Right forelimb (tissue), 1 donor: ENCODE measurements around the gene MICALL2.
"Not testable (repeated sequence)": the region's sequence is repeated elsewhere in the genome, so short reads cannot be mapped to it uniquely, and the experiment has no call there.

ENCODE experiments used
- DNase-seq: peaks from one replicate; pipeline ENCODE4 v3.0.0-alpha.2; 2018

Gene MICALL2

GRCh38 chr7:1447112-1447511 is 12.2 kb downstream of the MICALL2 start:
- DNase-seq = no peak

DNA sequence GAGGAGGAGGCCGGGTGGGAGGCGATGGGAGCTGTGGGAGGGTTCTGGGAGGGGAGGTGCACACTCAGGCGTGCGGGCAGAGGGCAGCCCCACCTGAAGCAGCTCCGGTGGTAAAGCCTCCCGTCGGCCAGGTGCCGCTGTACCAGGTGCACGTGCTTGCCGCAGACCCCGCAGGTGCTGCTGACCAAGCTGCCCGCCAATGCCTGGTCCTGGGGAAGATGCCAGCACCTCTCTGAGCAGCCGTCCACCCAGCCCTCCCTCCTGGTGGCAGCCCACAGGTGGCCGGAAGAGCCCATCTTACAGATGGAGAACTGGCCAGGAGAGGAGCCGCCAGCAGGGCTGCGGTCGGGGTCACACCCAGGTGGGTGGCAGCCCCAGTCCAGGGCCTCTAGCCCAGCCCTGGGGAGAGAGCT is 12.6 kb downstream of the MICALL2 start:
- DNase-seq = no peak

- not testable (repeated sequence) for DNase-seq
These were observed 13.2 kb downstream of the MICALL2 start for GRCh38 chr7:1446026-1446425.

DNA sequence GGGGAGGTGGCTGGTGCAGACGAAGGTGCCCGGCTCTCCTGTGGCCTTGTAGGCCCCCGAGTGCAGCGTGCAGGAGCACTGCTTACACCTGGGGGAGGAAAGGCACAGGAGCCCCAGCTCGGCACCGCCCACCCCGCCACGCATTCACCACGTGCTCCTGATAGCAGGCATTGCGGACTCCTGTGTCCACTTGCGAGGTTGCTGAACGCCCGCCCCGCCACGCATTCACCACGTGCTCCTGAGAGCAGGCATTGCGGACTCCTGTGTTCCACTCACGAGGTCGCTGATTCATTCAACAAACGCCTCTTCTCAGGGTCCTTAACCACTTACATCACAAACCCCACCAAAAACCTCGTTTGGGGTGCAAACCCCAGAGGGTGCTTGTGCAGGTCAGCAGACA is 13.9 kb downstream of the MICALL2 start:
- no peak for DNase-seq

DNA sequence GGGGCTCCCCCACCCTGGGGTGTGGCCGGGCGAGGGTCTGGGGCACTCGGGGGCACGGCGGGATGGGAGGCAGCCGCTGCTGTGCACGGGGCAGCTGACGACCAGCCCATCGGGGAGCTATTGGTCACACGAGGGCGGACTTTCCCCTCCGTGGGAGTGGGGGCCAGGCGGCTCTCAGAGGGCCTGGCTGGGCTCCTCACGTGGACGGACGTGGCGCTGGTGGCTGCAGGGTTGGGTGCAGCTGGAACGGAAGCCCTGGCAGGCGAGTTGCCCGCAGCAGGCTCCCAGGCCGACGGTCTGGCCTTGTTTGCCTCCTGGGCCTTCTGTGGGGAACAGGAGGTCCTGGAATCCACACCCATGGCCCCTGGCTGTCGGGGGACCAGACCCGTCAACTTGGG is 14.3 kb downstream of the MICALL2 start:
- DNase-seq = no peak

DNA sequence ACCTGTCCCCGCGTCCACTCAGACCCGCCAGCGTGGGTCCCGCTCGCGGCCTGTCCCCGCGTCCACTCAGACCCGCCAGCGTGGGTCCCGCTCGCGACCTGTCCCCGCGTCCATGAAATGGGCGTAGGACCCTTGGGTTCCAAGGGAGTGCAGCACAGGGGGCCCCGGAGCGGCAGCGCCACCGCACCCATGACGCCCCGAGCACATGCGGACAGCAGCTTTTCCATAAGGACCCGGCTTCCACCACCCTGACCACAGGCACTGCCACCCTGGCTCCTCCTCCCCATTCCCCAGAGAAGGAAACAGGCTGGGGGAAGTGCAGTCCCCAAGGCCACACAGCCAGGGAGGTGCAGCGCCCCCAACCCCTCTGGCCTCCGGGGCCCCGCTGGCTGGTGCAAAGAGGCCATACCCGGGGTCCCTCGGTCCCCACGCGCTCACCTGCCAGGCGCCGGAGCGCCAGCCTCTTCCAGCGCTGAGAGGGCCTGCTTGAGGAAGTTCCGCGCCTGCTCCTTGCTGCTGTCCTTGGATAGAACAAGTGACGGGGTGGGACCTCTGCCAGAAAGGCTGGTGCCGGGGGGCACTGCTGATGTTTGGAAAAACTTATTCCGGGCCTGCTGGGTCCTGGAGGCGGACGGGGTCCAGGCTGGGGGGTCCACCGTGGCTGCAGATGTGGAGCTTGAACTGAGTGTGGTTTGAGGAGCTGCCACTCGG is 14.9 kb downstream of the MICALL2 start:
- DNase-seq = no peak

GRCh38 chr7:1443587-1444200 is 15.6 kb downstream of the MICALL2 start:
- DNase-seq = not testable (repeated sequence)

DNA sequence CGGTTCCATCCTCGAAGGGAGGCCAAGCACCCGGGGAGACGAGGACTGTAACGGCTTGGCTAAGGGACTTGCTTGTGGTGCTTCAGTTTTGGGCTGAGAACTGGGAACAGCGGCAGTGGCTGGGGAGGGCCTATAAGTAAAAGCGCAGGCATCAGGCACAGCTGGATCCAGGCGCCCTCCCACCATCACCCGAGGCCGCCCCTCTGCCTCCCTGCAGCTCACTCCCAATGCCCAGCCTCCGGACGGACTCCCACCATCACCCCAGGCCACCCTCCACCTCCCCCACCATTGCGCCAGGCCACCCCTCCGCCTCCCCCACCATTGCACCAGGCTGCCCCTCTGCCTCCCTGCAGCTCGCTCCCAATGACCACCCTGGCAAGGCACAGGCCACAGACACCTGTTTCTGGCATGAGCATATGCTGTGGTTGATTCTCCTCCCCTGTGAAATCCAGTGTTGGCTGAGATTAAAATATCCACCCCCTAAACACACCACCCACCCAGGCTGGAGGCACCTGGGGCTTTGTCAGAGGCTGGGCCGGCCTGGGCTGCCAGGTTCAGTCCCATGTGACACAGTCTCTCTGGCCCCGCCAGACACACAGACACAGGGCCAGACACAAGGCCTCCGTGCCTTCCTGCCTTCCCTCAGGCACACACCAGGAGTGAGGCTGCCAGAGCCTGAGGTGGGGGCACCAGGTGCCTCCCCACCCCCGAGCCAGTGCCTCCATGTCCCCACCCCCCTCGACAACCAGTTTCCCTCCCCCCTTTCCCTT is 16.7 kb downstream of the MICALL2 start:
- DNase-seq = no peak

GRCh38 chr7:1441615-1442354 is 17.5 kb downstream of the MICALL2 start:
- DNase-seq = no peak

DNA sequence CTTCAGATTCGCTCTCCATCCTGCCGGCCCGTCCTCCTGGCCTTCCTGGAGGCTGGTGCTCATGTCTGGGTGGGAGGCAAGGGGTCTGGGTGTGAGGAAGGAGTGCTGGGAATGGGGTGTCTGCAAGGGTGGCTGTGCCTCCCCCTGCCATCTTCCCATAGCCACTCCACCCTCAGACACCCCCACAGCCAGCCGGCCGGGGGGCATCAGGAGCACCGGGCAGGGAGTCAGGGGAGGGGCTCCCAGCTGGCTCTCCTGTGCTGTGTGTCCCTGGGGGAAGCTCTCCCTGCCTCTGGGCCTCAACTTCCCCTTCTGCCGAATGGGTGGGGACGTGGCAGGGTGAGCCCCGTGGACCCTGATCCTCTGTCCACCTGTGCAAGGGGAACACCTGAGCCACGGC is 18.6 kb downstream of the MICALL2 start:
- DNase-seq = no peak

GRCh38 chr7:1439373-1440363 is 19.6 kb downstream of the MICALL2 start:
- DNase-seq = no peak

DNA sequence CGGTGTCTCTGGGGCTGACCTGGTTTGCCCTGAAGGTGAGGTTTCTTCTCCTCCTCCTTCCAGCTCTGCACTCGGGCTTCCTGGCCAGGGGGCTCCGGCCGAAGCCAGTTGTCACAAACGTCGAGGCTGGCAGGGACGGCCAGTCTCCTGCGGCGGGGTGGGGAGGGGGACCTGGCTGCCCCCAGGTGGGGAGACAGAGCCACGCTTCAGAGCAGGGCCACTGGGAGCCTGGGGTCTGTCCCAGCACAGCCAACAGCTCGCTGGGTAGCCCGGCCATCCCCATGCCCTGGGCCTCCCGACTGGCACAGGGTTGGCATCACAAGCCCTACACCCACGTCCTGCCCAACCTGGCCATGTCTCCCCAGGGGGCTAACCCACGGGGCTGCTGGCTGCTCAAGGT is 20.4 kb downstream of the MICALL2 start:
- DNase-seq = no peak

DNA sequence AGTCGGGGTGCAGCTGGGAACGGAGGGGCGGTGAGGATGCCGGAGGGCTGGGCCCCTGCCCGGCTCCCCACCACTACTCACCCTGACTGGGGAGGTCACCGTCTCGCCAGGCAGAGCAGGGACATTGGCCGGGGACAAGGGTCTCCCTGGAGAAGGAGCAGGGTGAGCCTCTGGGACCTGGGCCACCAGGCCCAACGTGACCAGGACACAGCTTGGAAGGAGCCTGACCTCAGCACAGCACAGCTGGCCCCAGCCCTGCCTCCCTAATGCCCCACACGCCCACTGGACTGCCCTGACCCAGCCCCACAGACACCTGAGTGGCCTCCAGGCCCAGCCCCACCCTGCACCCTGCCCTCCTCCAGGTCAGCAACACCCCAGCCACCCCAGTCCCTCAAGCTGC is 21.1 kb downstream of the MICALL2 start:
- no peak for DNase-seq

DNA sequence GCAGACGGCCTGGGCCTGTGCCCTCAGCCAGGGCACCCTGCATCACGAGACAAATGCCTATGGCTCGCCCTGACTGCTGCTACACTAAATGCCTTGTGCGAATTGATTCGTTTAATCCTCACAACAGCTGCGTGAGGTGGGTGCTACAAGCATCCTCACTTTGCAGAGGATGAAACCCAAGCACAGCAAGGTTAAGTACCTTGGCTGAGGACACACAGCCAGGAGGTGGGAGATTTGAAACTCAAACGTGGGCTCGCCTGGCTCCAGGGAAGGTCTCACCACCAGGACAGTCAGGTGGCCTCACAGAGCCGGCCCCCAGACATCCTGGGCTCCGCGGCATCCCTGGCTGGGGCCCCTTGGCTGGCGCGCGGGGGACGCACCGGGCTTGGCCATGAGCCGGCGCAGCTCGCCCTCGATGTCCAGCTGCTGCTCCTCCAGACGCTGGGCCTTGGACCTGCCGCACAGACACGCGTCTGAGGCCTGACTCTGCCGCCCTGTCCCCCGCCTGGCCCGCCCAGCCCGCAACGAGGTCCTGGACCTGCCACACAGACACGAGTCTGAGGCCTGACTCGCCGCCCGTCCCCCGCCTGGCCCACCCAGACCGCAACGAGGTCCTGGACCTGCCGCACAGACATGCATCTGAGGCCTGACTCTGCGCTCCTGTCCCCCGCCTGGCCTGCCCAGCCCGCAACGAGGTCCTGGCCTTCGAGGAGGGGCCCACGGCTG is 22.0 kb downstream of the MICALL2 start:
- no peak for DNase-seq

DNA sequence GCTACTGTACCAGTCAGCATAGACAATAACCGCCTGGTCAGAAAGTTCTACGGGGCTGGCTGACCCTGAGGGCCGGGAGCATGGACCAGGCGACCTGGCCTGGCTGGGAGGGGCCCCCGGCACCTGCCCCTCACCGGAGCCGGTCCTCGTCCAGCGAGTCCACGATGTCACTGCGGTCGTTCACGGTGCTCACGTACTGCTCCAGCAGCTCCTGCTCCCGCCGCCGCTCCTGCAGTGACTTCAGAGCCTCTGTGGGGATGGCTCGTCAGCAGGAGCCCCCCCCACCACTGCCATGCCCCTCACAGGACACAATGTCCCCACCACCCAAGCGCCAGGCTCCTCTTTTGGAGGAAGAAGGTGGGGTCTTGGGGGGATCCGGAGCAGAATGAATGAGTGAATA is 22.7 kb downstream of the MICALL2 start:
- DNase-seq = no peak

DNA sequence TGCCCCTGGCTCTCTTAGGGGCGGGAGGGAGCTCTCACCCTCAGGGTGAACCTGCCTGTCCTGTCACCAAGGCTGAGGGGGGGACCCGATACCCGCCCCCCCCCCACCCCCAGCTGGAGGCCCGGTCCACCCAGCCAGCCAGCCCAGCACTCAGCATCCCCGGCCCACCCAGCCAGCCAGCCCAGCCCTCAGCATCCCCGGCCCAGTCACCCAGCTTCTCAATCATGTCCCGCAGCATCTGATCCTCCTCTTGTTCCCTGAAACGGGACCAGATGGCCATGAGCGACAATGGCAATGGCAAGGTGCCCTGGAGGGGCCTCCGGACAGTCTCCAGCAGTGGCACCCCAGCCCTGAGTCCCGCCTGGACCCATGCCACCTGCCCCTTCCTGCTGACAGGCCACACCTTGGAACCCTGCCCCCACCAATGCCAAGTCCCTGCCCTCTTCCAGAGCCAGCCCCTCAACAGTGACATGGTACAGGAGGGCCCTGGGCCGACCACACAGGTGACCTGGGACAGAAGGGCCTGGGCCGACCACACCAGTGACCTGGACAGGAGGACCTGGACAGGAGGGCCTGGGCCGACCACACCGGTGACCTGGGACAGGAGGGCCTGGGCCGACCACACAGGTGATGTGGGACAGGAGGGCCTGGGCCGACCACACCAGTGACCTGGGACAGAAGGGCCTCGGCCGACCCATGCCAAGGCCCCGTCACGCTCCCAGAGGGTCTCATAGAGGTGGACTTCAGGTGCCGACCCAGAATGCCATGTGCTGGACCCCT is 24.2 kb downstream of the MICALL2 start:
- no peak for DNase-seq

GRCh38 chr7:1434165-1434718 is 25.0 kb downstream of the MICALL2 start:
- no peak for DNase-seq

GRCh38 chr7:1433128-1433920 is 25.9 kb downstream of the MICALL2 start:
- no peak for DNase-seq

DNA sequence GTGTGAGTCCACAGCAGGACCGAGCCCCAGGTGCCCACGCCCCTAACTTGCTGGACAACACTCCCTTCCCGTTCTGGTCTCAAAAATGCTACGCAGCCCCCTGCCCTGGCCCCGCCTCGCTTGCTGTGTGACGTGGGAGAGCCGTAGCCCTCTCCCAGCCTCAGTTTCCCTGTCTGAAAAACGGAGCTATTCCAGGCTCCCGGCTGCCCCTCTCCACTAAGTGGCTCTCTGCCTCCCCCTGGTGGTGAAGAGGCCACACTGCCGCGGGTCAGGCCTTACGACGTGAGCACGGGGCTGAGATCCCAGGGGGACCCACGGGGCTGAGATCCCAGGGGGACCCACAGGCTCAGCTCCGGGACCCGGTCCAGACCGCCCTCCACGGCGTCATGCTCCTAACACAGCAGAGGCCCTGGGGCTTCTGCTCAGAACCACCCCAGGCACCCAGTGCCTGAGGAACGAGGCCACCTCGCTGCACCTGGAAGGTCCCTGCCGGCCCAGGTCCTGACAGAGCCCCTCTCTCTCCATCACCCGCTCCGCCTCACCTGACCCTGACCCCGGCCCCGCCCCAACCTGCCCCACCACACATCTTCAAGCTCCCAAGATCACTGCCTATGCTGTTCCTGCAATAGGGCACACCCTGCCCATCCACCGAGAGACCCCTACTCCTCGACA is 26.7 kb downstream of the MICALL2 start:
- peak; percentile 80 for DNase-seq
